HG03521 (cell line): ENCODE measurements around the gene CAMKMT.

Source experiments
- ATAC-seq: cut with Tn5 transposase; IDR thresholded peaks from one replicate; pipeline ENCODE4 v1.9.1; 2021; ENCODE audit warnings: mild to moderate bottlenecking, moderate library complexity; ENCODE audit not compliant: unreplicated experiment

The CAMKMT gene

DNA sequence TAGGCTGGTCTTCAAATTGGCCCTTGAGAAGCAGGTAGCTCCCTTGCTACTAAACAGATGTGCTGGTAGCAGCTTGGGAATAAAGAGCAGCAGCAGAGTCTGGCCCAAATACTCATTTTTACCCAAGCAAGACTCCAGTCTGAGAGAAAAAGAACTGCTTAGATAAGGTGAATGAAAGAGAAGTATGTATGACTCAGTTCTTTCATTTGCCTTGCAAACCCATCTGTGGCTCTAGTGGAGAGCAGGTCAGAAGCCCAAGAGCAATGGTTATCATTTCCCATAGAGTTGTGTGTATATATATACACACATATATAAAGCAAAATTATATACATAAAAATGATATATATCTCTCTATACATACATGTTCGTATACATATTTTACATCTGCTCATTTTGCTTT, 80.3 kb downstream of the CAMKMT start:
- ATAC-seq = no peak

- ATAC-seq = no peak
Observed at GRCh38 chr2:44443517-44443916, 81.8 kb downstream of the CAMKMT start.

- no peak for ATAC-seq
Observed at GRCh38 chr2:44444881-44445280, 83.1 kb downstream of the CAMKMT start.

DNA sequence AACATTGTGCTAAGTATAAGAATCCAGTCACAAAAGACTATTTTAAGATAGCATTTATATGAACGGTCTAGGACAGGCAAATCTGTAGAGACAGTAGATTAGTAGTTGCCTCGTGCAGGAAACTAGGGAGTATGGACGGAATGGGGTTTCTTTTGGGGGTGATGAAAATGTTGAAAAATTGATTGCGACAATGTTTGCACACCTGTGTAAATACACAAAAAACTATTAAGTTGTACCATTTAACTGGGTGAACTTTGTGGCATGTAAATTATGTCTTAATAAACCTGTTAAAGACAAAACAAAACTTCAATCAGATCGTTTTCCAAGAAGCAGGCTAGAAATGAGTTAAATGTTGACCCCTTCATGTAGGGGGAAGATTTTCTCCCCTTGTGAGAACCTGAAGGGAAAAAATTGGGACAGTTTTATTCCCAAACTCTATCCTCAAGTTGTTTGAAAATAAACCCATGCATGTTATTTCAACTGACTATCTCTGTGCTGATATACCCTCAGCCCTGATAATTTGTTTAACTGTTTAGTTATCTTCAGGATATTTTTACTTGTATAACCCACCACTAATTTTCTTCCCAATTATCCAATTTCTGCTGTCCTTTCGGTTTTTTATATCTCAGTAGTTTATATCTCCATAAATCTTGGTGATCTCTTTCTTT, 87.2 kb downstream of the CAMKMT start:
- no peak for ATAC-seq

GRCh38 chr2:44450082-44450481, 88.3 kb downstream of the CAMKMT start:
- ATAC-seq = no peak

- no peak for ATAC-seq
Observed at GRCh38 chr2:44450806-44451205, 89.1 kb downstream of the CAMKMT start.

DNA sequence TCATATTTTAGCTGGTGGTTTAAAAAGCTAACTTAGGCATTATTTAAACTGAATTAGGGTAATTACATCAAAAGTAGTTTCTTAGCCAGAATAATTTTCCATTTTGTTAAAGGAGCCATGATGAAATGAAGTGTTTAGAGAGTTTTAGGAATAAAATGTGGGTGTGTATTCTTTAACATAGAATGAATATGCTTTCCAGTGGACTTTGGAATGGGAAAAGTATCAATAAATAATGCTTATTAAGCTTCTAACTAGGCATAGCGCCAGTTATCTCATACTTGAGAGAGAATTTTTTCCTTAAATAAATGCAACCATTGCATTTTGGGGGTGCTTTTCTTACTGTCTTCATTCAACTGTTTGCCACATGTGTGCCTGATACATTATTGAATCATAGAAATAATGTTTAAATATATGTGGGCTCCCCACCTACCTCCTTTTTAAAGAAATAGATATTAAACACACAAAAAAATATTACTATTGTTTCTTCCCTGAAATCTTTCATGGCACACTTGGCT, 90.4 kb downstream of the CAMKMT start:
- no peak for ATAC-seq

DNA sequence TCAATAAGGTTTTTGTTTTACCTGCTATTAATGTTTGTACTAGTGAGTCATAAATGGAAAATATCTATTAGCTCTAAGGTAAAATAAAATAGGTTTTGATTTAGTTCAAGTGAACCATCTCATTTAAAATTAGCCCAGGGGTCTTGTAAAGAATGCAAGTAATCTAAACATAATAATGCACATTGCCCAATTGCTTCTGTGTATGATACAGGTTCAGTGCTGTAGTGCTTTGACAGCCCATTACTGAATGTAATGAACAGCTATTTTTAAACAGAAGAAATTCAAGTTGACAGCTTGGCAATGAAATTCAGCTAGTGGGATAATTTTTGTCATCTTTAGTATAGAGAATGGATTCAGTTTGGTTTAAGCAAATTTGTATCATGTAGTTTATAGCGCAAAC, 91.5 kb downstream of the CAMKMT start:
- no peak for ATAC-seq

DNA sequence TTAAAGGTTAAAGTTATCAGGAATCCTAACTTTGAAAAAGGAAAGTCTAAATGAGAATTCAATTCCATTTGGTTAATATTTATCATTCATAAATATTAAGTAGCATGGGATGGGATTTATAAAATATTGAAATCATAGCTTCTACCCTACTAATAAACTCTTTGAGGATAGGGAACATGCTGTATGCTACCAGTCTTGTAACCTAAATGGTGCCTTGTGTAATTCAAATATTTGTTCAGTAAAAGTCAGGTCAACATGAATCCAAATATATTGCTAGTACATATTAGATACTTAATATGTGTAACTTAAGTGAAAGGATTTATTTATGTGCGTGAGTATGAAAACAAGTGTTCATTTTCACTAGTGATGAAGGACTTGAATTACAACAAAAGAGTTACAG, 94.1 kb downstream of the CAMKMT start:
- no peak for ATAC-seq

- no peak for ATAC-seq
Observed at GRCh38 chr2:44456946-44457345, 95.2 kb downstream of the CAMKMT start.

- ATAC-seq = no peak
Observed at GRCh38 chr2:44459739-44460138, 98.0 kb downstream of the CAMKMT start.

DNA sequence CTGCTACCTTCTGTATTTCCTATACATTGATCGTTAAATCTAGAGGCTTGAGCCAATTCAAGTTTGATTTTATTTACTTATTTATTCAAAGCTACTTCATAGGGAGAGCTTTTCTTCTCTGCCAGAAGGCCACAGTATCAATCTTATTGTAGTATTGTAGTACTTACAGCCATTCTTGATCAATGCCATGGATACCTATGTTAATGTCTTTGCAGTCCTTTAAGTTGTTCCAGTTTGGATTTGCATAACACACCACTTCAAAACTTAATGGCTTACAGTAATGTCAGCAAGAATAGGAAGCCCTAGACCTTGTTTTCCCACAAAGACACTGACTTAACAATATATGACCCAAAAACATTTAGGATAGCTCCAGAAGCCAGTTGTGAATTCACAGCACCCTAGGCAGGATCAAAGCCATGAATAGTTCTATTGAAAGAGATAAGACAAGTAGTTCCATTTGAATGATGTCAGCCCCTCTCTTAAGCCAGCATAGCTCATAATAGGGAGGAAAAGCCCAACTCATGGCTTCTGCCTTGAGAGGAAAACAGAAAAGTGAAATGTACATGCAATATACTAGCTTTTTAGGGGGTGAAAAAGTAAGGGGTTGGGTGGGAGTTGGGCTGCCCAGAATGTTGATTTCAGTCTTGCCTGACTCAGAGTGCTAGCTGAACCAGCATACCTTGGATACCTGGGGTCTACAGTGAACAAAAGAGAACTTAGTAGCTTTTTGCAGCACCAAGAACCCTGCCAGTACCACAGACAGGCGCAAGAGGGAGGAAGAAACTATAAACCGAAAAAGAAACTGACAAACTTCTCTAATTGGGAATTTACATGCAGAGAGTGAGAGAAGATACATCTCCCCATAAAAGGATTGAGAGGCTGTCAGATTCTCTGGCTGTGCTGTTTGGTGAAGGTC, 101.4 kb downstream of the CAMKMT start:
- no peak for ATAC-seq

DNA sequence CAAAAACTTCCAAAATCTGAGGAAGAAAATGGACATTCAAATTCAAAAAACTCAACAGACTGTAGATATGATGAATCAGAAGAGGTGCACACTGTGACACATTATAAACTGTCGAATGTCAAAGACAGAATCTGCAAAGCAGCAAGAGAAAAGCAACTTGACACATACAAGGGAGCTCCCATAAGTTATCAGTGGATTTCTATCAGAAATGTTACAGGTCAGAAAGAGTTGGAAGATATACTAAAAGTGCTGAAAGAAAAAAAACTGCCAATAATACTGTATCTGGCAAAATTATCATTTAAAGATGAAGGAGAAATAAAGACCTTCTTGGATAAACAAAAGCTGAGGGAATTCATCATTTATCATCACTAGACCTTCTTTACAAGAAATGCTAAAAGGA, 102.7 kb downstream of the CAMKMT start:
- no peak for ATAC-seq

GRCh38 chr2:44470151-44470550, 108.4 kb downstream of the CAMKMT start:
- no peak for ATAC-seq

DNA sequence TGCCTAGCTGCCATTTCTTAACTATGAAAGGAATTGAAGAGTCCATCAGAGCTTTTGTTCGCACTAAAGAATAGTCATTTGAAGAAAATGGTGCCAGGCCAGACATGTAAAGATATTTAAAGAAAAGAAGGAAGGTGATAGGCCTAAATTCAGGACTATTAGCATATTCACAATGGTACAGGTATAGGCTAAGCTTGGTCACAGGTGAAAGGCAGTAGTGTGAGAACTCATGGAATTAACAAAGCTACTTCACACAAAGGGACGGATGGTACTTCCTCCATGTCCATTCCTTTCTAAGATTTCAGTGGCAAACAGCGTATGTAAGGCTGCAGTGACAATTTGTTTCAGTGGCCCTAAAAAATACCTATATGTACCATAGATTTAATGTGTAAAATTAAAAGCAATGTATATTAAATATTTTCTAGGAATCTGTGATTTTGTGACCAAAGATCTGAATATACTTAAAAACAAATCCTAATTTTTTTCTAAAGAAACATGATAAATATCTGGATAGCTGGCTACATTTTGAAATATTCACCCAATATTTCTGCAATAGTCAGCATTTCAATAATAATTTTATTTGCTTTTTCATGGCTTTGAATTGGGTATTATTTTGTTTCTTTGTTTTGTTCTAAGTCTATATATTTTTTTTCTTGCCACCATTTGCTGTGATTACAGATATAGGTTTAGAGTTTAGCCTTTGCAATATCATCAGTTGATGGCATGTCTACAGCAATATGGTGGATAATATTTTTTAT, 116.1 kb downstream of the CAMKMT start:
- ATAC-seq = no peak

DNA sequence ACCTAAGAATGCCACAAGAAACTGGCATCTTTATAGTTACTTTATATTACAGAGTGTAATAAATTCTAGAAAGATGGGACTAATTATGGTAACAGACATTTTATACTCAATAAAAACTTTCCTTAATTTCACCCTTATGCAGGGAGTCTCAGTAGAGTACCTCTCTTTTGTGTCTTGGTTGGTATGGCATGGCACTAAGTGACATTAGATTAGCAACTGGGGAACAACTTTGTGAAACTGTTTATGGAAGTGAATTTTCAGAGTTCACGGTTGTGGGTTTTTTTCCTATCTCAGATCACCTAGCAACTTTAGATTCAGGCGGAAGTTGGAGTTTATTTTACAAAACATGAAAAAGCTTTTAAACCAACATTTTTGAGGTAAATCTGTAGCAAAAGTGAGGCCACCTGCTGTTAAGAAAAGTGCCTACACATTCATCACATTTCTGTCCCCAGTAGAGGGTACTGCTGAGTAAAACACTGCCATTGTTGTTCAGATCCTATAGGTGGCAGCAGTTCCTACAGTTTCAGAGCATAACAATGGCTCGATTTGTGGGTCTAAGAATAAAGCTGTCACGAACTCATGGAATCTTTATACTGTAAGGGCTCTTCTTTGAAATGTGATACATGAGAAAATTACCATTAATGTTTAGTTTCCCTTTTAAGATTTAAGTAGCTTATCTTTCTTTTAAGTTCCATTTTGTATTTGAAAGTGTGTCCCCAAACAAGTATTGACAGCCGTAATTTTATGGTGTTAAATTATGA, 117.6 kb downstream of the CAMKMT start:
- ATAC-seq = peak; percentile 91

- ATAC-seq = no peak
Observed at GRCh38 chr2:44480068-44480467, 118.3 kb downstream of the CAMKMT start.

- ATAC-seq = no peak
Observed at GRCh38 chr2:44487052-44487451, 125.3 kb downstream of the CAMKMT start.

GRCh38 chr2:44490726-44491125, 129.0 kb downstream of the CAMKMT start:
- ATAC-seq = no peak

DNA sequence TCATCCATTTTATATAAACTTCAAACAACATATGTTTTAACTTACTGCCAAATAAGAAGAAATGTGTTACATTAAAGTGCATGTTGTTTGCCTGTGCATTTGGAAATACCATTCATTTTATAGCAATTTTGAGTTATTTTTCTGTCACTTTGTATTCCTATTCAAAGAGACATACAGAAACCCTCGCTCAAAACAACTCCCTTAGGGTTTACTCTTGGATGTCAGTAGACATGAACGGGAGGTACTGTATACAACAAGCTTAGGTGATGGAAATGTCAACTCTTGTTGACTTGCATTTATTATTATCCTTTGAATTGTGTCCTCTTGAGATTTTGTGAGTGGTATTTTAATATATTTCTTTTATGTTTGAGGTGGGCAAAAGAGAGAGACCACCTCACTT, 132.3 kb downstream of the CAMKMT start:
- no peak for ATAC-seq

DNA sequence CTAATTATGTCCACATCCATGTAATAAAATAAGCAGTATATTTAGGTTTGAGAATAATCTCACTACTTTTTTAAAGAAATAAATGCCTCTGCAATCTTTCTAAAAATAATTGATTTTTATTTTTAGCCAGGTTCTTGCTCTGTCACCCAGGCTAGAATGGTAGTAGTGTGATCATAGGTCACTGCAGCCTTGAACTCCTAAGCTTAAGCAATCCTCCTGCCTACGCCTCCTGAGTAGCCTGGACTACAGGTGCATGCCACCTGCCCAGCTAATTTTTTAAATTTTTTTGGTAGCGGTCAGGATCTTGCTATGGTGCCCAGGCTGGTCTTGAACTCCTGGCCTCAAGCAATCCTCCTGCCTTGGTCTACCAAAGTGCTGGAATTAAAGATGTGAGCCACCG, 133.3 kb downstream of the CAMKMT start:
- ATAC-seq = no peak
